ENCODE measurements around the gene ZNF91. TPM values are rescaled to one million over a fixed set of nuclear protein-coding genes. Genes with fewer than 3 reads are reported as not detected.

Gene ZNF91
- total and polyA plus RNA-seq, 9 of the 15 experiments (the other 6 are each of a cell fraction or from before 2014, with no cell fraction given) = 1.0 to 6.7 (median 3.2) TPM

GRCh38 chr19:23406721-23407120, 11.4 kb upstream of the ZNF91 start (continued):
- TF ChIP-seq CHD7 (IDR thresholded peaks at IDR 0.05; ENCODE audit: low read depth, low read length) = no peak

Measured in K562 (cell line).